ENCODE data around the gene GALNT15.

- TF ChIP-seq CTCF (conservative IDR thresholded peaks at IDR 0.05): no peak
- no peak for TF ChIP-seq ZFX (IDR thresholded peaks at IDR 0.05)
Measured at GRCh38 chr3:16186565-16186964, 12.1 kb downstream of the GALNT15 start.
